DMS114 treated with DMSO at 0.1 percent for 48 hours (cell line): ENCODE results near the gene DGCR6.
"Not testable (repeated sequence)": the region's sequence is repeated elsewhere in the genome, so short reads cannot be mapped to it uniquely, and the experiment has no call there.

ENCODE experiments used
- DNase-seq: peaks from one replicate; lab custom pipeline; 2025; ENCODE audit not compliant: unreplicated experiment; lab: John Stamatoyannopoulos, UW

The DGCR6 gene

DNA sequence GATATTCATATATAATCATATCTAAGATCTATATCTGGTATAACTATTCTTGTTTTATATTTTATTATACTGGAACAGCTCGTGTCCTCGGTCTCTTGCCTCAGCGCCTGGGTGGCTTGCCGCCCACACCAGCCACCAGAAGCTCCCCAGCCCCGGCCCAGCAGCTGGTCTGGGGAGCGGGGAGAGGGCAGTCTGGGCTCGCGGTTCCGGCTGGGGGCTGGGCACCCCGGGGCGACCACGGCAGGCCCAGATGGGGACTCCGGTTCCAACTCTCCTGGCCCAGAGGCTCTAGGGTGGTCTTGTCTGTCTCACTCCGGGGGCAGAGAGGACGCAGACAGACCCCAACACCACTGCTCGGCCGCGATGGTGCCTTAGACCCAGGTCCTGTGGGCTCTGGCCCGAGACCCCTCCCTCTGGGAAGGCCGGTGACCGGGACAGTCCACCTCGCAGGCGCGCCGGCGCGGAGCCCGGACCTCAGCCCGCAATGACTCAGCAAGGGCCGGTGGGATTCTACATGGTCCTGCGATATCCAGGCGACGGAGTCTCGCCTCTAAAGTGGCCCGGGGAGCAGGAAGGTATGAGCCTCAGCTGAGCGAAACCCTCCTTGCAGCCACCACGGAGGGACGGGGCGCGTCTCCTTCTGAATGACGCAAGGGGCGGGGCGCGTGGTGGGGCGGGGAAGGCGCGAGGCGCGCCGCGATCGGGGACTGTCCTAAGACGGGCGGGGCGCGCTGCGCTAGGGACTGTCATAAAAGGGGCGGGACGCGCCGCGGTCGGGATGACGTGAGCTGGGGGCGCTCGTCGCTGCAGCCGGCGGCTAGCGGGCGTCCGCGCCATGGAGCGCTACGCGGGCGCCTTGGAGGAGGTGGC, at the start of gene DGCR6:
DGCR6 (plus strand) TSS at position 781 of the 870 bp plus-strand sequence; CDS start at position 836, 55 bp downstream.
- DNase-seq = no peak

DNA sequence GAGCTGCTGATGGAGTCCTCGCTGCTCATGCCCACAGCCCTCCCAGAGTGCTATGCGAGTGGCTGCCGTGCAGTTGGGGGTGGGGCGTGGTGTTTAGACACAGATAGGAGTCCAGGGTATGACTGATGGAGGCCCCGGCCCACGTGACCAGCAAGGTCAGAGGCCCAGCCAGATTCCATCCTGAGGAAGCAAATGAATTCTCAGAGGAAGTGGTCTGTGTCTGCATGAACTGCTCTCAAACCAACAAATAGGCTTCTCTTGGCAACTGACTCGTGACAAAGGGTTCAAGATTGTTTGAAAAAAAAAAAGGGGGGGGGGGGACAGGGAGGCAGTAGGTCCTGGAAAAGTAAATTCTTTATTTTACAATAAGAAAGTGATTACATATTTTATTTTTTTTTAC, 46.8 kb upstream of the DGCR6 start:
- DNase-seq = not testable (repeated sequence)

DNA sequence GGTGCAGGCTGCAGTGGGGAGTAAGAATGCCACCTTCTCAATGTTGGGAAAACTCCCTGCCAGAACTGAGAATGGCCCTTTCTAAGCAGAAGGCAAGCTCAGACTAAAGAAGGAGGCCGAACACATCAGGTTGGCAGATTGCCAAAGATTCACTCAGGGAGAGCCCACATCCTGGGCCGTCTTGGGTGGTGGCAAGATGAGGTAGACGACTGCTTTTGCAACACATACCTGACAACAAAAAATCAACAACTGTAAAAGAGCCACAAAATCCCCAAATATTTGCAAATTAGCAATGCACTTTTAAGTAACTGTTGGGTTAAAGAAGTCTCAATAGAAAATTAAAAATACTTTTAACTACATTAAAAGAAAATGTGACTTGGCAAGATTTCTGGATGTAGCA, 24.9 kb upstream of the DGCR6 start:
- DNase-seq = not testable (repeated sequence)

DNA sequence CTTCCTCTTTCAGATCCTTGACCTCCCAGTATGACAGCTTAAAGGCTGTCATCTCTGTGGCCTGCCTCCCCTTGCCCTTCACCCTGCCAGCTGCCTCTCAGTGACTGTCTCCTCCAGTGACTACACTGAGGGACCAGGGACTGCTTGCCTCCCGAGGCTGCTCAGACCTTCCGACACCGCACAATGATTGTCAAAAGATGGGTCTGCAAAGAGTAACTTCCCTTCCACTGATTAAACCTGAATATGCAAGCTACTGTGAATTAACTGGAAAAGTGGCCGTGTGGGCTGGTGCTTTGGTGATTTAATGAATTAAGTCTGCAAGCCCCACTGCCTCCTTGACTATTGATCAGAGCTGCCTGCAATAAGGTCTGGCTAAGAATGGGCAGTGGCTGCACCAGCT, 21.7 kb upstream of the DGCR6 start:
- not testable (repeated sequence) for DNase-seq

DNA sequence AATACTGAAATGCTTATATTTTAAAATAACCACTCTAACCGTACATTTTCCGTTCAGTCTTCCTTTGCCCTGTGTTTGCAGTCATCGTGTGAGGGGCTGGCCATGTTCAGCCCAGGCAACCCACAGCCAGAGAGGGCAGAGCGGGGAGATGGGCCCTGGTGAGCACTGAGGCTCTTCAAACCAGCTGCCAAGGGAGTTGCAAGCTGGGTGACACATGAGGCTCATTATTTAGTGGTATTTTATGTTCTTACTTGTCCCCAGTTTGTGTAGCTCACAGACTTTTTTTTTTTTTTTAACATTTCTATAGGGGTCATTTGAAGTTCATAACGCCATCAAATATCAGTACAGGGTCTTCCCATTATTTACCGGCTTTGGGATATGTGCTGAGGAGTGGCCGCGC, 18.0 kb upstream of the DGCR6 start:
- DNase-seq = no peak

DNA sequence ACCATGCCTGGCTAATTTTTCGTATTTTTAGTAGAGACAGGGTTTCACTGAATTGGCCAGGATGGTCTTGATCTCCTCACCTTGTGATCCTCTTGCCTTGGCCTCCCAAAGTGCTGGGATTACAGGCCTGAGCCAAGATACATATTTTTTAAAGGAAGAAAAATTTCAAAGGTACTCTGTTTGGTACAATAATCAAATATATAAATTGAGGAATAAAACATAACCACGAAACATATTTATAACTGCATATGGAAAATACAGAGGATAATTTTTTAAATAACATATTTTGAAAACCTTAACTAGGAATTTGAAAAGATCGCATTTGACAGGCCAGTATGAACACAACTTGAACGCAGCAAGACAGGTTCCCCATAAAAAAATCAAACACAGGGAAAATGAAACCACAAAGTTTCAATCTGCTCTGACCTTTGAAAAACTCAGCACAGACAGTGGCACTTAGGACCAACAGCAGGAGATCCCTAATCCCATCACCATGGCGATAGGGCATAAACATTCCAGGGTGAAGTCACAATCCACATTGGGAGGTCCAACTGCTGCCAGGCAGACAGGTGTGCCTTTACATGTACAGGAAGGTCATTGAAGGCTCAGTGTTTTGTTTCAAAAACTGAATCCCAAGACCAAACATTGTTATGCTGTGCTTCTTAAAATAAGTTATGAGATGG, 15.5 kb upstream of the DGCR6 start:
- not testable (repeated sequence) for DNase-seq

DNA sequence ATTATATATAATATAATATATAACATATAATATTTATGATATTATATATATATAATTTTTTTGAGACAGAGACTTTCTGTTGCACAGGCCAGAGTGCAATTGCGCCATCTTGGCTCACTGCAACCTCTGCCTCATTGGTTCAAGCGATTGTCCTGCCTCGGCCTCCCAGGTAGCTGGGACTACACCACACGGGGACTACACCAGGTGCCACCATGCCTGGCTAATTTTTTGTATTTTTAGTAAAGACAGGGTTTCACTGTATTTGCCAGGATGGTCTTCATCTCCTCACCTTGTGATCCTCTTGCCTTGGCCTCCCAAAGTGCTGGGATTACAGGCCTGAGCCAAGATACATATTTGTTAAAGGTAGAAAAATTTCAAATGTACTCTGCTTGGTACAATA, 12.3 kb upstream of the DGCR6 start:
- DNase-seq = not testable (repeated sequence)

DNA sequence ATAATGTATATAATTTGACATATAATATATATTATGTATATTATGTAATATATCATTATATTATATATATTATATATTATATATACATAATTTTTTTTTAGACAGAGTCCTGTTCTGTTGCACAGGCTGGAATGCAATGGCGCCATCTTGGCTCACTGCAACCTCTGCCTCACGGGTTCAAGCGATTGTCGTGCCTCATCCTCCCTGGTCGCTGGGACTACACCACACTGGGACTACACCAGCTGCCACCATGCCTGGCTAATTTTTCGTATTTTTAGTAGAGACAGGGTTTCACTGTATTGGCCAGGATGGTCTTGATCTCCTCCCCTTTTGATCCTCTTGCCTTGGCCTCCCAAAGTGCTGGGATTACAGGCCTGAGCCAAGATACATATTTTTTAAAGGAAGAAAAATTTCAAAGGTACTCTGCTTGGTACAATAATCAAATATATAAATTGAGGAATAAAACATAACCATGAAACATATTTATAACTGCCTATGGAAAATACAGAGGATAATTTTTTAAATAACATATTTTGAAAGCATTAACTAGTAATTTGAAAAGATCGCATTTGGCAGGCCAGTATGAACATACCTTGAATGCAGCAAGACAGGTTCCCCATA, 10.0 kb upstream of the DGCR6 start:
- DNase-seq = not testable (repeated sequence)

DNA sequence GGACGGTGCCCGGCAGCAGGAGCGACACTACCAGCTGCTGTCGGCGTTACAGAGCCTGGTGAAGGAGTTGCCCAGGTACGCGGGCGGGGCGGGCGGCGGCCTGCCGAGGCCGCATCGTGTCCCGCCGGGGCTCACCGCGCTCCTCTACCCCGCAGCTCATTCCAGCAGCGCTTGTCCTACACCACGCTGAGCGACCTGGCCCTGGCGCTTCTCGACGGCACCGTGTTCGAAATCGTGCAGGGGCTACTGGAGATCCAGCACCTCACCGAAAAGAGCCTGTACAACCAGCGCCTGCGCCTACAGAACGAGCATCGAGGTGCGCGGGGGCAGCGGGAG, 258 bp downstream of the DGCR6 start:
- not testable (repeated sequence) for DNase-seq

DNA sequence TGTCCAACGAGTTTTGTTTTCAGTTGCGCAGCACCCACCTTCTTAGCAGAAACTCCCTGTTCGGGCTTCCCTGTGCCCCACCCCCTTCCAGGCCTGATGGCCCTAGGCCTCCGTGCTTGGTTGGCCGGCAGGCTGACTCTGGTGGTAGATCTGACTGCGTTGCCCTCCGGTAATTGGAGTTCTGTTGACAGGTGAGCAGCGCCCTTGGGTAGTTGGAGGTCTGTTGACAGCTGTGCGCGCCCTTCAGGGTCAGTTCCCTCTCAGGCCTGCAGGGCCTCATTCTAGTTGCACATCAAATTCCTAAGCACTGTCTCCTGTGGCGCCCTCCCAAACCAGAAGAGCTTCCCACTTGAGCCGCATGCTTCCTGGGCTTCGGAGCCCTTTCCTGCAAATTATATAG, 776 bp downstream of the DGCR6 start:
- no peak for DNase-seq

DNA sequence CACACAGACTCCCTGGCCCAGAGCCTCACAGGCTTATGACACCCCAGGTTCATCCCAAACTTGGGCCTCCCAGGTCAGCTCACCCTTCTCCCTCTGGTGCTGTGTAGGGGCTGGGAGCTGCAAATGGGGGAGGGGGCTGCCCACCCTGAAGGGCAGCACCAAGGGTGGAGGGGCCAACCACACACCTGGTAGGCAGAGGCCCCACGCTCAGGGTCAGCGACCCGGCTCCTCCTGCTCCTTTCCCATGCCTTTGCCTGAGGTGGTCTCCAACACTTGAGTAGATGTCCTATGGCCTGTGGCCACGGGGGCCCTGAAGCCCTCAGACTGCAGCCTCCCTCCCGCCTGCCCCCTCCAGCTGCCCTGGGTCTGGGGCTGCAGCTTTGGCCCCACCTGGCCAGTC, 3.4 kb downstream of the DGCR6 start:
- no peak for DNase-seq

DNA sequence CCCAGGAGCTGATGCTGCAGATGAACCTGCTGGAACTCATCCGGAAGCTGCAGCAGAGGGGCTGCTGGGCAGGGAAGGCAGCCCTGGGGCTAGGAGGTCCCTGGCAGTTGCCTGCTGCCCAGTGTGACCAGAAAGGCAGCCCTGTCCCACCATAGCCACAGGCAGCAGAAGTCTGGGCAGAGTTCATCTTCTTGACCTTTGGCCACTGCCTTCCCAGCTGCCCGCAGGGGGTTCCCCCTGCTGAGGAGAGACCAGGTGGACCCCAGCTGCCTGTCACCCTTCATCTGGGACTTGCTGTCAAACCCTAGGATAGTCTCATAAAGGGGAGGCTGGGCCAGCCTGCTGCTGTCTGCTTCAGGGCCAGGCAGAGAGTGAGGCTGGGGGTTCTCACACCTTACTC, 5.4 kb downstream of the DGCR6 start:
- not testable (repeated sequence) for DNase-seq

DNA sequence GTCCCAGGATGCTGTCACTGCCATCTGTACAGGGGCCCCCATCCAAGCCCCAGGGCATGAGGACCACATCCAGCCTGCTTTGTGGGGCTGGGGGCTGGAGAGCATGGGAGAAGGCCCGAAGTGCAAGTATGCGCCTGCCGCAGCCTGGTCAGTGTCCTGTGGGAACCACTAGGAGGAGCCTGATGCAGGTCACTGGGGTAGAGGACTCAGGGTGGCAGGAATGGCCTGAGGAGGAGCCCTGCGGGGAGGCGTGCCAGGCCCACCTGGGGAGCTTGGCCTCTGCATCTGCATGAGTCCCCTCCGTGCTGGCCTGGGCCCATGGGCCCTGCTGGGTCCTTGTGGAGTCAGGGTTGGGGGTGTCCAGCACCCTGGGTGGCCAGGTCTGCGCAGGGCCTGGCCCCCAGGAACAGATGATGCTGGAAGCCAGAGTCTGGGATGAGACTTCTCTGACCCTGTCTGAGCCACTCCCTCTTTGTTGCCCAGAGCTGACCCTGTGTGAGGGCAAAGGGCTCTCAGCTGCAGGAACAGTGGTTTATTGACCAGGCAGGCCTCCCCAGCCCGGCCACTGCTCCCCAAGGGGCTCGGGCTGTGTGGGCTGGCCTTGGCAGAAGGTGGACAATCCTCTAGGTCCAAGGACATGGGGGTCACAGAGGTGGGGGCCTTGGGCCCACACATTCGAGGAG, 6.3 kb downstream of the DGCR6 start:
- not testable (repeated sequence) for DNase-seq

DNA sequence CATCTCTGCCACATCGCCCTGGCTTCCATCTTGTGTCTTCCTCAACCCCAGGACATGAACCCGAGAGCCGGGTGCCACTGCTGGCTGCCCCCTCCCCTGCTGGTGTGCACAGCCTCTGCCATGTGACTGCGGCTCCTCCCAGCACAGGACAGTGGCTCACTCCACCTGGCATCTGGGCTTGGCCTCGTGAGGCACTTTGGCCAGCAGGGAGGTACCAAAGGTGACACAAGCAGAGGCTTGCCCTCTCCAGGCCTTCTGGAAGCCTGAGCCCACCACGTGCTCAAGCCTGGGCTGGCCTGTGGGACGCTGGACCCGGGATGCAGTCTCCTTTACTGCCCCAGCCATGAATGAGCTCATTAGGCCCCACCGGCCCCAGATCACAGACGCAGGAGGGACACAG, 8.4 kb downstream of the DGCR6 start:
- not testable (repeated sequence) for DNase-seq

DNA sequence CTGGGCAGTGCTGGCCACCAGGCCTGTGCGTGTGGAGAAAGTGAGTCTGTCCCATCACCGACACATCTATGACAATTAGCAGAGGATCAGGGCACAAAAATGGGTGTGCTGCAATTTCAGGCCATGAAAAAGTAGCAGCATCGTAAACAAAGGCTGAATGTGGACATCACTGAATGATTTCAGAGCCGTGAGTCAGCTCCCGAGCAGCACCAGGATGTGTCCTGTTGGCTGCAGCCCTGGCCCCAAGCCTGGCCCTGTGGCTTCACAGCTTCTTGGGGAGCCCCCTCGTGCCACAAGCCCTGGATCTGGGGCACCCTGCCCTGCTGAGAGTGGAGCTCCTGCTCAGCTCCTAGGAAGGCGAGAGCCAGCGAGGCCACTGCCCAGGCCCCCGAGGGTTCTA, 9.4 kb downstream of the DGCR6 start:
- DNase-seq = not testable (repeated sequence)

DNA sequence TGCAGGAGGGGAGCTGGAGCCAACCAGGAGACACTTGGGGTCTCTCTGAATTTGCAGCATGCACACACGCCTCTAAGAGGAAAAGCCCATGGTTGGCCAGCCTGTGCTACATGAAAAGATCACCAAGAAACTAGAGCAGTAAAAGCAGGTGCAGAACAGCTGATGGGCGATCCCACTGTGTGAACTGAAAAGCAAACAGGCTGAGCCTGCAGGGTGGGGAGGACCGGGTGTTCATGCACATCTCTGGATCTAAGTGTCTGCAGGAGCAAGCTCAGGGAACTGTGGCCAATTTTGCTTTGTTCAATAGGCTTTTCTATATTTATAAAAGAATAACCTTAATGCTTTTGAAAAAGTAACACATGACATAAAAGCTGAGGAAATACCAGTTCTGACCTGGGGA, 11.7 kb downstream of the DGCR6 start:
- DNase-seq = not testable (repeated sequence)

DNA sequence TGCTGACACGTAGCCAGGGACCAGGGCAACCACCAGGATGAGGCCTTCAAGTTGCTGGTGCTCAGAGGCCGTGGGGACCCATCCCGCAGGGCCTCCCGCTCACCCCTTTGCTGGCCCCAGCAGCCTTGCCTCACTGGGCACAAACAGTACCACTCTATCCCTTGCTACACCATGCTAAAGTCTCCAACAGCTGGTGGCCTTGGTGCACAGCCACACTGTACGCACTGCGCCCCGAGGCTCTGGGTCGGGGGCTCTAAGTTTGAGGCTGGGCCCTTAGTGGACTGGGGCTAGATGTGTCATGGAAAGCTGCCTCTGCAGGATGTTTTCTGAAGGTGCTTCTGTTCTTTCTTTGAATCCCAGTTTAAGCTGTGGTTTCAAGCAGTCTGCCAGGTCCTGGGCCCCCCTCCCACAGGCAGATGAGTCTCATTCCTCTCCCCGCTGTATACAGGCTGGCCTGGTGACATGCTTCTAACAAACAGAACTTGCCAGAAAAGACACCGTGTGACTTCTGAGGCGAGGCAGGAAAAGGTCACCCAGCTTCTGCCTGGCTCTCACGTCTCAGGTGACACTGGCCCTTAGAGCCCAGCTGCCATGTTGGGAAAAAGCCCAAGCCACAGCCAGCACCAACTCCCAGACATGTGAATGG, 14.3 kb downstream of the DGCR6 start:
- not testable (repeated sequence) for DNase-seq

DNA sequence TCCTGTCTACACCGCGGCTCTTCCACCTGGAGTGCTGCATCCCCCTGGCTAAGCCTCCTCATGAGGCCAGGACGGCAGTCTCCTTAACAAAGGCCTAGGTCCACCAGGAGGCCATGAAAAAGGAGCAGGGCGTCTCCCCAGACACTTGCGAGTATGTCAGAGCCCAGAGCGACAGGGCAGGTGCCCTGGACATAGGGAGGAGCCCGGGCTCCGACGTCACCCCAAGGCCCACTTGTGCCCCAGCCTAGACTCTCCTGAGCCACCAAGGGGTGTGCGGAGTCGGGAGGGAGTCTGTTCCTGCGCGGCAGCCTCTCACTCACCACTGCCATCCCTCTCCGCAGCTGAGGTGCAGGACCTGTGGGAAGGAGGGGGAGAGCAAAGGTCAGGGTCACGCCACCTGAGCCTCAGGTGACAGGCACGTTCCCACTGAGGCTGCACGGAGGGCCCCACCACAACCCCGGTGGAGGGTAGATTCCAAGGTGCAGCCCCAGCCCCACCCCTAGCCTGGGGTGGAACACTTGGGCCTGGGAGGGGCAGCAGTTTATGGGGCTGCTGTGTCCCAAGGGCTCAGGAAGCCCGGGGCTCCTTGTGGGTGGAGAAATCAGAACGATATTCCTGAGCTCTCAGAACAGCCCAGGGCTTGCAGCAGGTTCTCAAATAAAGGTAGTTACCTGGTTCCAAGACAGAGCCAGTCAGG, 19.4 kb downstream of the DGCR6 start:
- DNase-seq = no peak

DNA sequence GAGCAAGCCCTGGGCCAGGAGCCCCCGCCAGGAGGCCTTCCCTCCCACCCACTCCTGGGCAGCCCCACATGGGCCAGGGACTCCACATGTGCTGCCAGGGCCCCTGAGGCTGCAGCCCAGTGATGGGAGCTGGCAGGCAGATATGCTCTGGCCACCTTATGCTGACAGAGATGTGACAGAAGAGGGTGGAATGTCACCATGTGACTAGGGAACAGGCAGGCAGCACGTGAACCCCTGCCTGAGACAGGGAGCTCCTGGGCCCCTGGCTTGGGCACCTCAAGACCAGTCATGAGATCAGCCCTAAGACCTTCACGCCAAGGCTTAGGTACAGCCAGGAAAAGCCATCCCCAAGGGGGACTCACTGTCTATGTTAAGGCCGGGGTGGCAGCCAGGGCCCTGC, 20.9 kb downstream of the DGCR6 start:
- DNase-seq = no peak

DNA sequence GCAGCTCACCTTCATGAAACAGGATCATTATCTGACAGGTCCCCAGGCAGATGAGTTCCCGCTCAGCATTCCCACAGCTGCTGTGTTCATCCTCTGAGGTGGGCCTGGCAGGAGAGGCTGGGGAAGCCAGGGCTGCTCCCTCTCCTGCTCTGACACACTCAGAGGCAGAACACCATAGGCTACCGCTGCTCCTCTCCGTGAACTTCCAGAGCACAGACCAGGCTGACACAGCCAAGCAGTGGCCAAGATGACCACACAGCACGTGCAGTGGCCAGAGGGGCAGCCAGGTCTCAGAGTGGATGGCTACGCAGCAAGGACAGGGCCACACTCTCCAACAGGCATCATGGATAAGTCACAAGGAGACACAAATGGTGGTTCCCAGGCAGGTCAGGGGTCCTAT, 21.5 kb downstream of the DGCR6 start:
- no peak for DNase-seq
